Mammary epithelial cell (primary cell): Measurements from ENCODE around the gene GRB10.

Source experiments
- CTCF ChIP-seq, 2 donors: IDR thresholded peaks in 1 of 2; conservative IDR thresholded peaks in 1 of 2; 2 replicates each; pipeline ENCODE4 v1.5.1; 2011 to 2012; ENCODE audit warnings: inconsistent platforms in 2 of 2, low read length in 2 of 2, mild to moderate bottlenecking in 2 of 2, control low read depth in 1 of 2, low read depth in 1 of 2; ENCODE audit not compliant: insufficient read depth in 1 of 2; ENCODE audit errors: extremely low read depth in 1 of 2
- EZH2 ChIP-seq: IDR thresholded peaks from 2 replicates; pipeline ENCODE4 v1.6.1; 2012; ENCODE audit warnings: low read length, inconsistent platforms, borderline replicate concordance

GRCh38 chr7:50798126-50798525, 15.4 kb upstream of the GRB10 start:
- no peak for TF ChIP-seq CTCF (conservative IDR thresholded peaks at IDR 0.05 in 1 of 2, IDR thresholded peaks at IDR 0.05 in 1 of 2; ENCODE audit: extremely low read depth in 1 of 2, insufficient read depth in 1 of 2, low read depth in 1 of 2, low read length in 2 of 2)
- no peak for TF ChIP-seq EZH2
